ENCODE results near the gene SGIP1.

DNA sequence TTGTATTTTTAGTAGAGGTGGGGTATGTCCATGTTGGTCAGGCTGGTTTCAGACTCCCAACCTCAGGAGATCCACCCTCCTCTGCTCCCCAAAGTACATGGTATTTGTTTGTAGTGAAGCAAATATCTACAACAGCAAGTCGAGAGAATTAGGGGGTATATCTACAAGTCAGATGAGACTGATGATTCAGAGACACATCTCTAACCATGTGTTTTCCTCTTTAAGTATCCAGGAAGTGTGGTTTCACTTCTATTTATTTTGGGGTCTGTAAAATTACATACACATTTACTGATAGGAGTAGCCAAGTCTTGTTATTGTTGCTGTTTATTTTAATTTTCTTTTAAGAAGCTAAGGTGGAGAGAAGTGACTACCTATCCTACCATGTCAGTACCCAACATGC is 44.9 kb downstream of the SGIP1 start:
- no peak for TF ChIP-seq GATA3 (IDR thresholded peaks at IDR 0.05; ENCODE audit: low read depth, low read length)
- TF ChIP-seq GATA2 (IDR thresholded peaks at IDR 0.05; ENCODE audit: low read depth, low read length) = no peak

All from SH-SY5Y (cell line).